KMS-11 (cell line): ENCODE measurements around the gene ANKDD1A.

Experiments
- H2AFZ ChIP-seq: fragments of 200-600 bp; sonication (generic); 2 replicates; pipeline ENCODE4 v1.6.1; 2016; ENCODE audit warnings: antibody characterized with exemption, mixed run types, low read depth
- H3K27ac ChIP-seq: fragments of 200-600 bp; sonication (generic); 2 replicates; pipeline ENCODE4 v1.6.1; 2016; ENCODE audit warnings: mild to moderate bottlenecking, mixed run types
- H3K27me3 ChIP-seq: fragments of 200-600 bp; sonication (generic); 2 replicates; pipeline ENCODE4 v1.6.1; 2017; ENCODE audit warnings: mild to moderate bottlenecking, low read depth, mixed run types, moderate library complexity; ENCODE audit not compliant: insufficient read depth
- H3K36me3 ChIP-seq: fragments of 200-600 bp; sonication (generic); 2 replicates; pipeline ENCODE4 v1.6.1; 2017; ENCODE audit warnings: mild to moderate bottlenecking, mixed run types; ENCODE audit not compliant: insufficient read depth
- H3K4me1 ChIP-seq: fragments of 200-600 bp; sonication (generic); 2 replicates; pipeline ENCODE4 v1.6.1; 2016; ENCODE audit warnings: mild to moderate bottlenecking, low read depth, mixed run types; ENCODE audit not compliant: poor library complexity, severe bottlenecking
- H3K4me2 ChIP-seq: fragments of 200-600 bp; sonication (generic); 2 replicates; pipeline ENCODE4 v1.7.0; 2016; ENCODE audit warnings: mild to moderate bottlenecking, mixed run types
- H3K4me3 ChIP-seq: fragments of 200-600 bp; sonication (generic); IDR thresholded peaks from 2 replicates; pipeline ENCODE4 v1.6.1; 2017; ENCODE audit warnings: low read depth, low read length, mixed read lengths; ENCODE audit not compliant: insufficient read depth
- H3K79me2 ChIP-seq: fragments of 200-600 bp; sonication (generic); 2 replicates; pipeline ENCODE4 v1.6.1; 2016; ENCODE audit warnings: low read depth, mixed run types; ENCODE audit not compliant: insufficient read depth
- H3K9ac ChIP-seq: fragments of 200-600 bp; sonication (generic); 2 replicates; pipeline ENCODE4 v1.6.1; 2016; ENCODE audit warnings: mild to moderate bottlenecking, mixed run types
- H4K20me1 ChIP-seq: fragments of 200-600 bp; sonication (generic); 2 replicates; pipeline ENCODE4 v1.6.1; 2016; ENCODE audit warnings: mild to moderate bottlenecking, mixed run types; ENCODE audit not compliant: insufficient read depth
- TF ChIP-seq, protein P1 (sequence below): fragments of 200-600 bp; sonication (generic); conservative IDR thresholded peaks from 2 replicates; pipeline ENCODE4 v1.6.1; 2017; ENCODE audit warnings: low read depth, mild to moderate bottlenecking, antibody characterized with exemption, low read length, moderate library complexity, mixed read lengths

Gene ANKDD1A

DNA sequence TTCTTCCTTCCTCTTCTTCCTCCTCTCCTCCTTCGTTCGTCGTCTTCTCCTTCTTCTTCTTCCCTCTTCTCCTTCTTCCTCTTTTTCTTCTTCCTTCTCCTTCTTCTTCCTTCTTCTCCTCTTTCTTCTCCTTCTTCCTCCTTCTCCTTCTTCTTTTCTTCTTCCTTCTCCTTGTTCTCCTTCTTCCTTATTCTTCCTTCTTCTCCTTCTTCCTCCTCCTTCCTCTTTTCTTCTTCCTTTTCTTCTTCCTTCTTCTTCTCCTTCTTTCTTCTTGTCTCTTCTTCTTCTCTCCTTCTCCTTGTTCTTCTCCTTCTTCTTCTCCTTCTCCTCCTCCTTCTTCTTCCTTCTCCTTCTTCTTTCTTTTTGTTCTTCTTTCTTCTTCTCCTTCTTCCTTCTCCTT, 42.7 kb downstream of the ANKDD1A start:
- H3K36me3 ChIP-seq = no peaks in the 10 kb centered on the region; the same call in 1 of the 2 replicates
- no peaks in the 10 kb centered on the region for H3K27me3 ChIP-seq
- H2AFZ ChIP-seq = no peak overlapping the region
- H3K27ac ChIP-seq = no peak overlapping the region
- TF ChIP-seq, protein P1, sequence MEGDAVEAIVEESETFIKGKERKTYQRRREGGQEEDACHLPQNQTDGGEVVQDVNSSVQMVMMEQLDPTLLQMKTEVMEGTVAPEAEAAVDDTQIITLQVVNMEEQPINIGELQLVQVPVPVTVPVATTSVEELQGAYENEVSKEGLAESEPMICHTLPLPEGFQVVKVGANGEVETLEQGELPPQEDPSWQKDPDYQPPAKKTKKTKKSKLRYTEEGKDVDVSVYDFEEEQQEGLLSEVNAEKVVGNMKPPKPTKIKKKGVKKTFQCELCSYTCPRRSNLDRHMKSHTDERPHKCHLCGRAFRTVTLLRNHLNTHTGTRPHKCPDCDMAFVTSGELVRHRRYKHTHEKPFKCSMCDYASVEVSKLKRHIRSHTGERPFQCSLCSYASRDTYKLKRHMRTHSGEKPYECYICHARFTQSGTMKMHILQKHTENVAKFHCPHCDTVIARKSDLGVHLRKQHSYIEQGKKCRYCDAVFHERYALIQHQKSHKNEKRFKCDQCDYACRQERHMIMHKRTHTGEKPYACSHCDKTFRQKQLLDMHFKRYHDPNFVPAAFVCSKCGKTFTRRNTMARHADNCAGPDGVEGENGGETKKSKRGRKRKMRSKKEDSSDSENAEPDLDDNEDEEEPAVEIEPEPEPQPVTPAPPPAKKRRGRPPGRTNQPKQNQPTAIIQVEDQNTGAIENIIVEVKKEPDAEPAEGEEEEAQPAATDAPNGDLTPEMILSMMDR = no peak
- H3K79me2 ChIP-seq = no peaks in the 10 kb centered on the region
- no peaks in the 10 kb centered on the region for H4K20me1 ChIP-seq
- no peak overlapping the region for H3K4me3 ChIP-seq
- no peaks in the 10 kb centered on the region for H3K4me1 ChIP-seq
- H3K9ac ChIP-seq = no peak overlapping the region
- no peak overlapping the region for H3K4me2 ChIP-seq

DNA sequence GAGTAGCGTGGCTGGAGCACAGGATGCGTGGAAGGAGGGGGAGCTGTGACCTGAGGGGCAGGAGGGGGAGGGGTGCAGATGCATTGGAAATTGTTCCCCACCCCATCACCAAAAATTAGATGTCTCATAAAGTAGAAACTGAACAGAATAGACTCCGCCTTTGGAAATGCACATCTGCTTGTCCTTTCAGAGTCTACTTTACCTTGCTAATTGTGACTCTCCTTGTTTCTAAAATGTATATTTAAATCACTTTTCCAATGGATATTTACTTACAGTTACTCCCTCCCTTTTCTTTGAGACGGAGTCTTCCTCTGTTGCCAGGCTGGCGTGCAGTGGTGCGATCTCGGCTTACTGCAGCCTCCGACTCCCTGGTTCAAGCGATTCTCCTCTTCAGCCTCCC, 47.4 kb downstream of the ANKDD1A start:
- Histone ChIP-seq H2AFZ (no peak overlapping the region), H4K20me1 (no peaks in the 10 kb centered on the region), H3K4me2 (no peak overlapping the region), H3K27me3 (no peaks in the 10 kb centered on the region), H3K9ac (no peak overlapping the region), H3K4me3 (no peak overlapping the region), H3K27ac (no peak overlapping the region), H3K79me2 (no peaks in the 10 kb centered on the region), H3K4me1 (no peaks in the 10 kb centered on the region), H3K36me3 (no peaks in the 10 kb centered on the region; the same call in 1 of the 2 replicates)
- TF ChIP-seq, protein P1 = no peak

DNA sequence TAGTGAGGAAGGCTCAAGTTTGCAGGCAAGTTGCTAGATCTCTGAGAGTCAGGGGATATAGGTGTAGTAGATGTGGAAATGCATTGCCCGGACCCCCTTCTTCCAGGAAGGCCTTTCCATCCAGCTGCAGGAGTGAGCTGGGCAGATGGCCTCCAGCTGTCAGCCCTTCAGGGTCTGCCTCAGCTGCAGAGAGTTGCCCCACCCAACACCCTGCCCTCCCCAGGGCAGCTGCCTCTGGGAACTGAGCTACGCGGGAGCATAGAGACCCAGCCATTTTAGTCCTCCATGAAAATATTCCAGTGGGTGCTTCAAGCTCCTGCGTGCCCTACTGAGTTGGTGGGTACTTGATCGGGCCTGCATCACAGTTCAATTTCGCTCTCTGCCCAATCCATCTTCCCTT, 48.5 kb downstream of the ANKDD1A start:
- Histone ChIP-seq H2AFZ (no peak overlapping the region), H3K9ac (no peak overlapping the region), H3K4me2 (no peak overlapping the region), H3K4me1 (no peaks in the 10 kb centered on the region), H3K27ac (no peak overlapping the region), H3K4me3 (no peak overlapping the region), H3K36me3 (no peaks in the 10 kb centered on the region; the same call in 1 of the 2 replicates), H4K20me1 (no peaks in the 10 kb centered on the region), H3K79me2 (no peaks in the 10 kb centered on the region), H3K27me3 (no peaks in the 10 kb centered on the region)
- TF ChIP-seq, protein P1 = no peak

DNA sequence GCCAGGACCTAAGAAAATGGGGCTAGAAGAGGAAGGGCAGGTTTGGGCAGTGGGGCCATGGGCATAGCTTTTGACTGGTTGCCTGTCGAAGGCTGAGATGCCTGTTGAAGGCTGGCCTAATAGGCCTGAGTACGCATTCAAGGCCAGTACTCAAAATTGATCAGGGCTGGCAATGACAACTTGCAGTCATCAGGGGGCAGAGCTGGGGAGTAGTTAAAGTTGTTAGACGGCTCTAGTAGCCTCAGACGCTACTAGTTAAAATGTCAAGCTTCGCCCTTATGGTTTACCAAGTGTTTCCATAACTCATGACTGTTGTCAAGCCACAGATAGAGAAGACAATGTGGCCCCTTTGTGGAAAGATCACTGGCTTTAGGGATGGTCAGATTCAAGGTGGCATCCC, 49.3 kb downstream of the ANKDD1A start:
- no peak overlapping the region for H3K4me3 ChIP-seq
- no peaks in the 10 kb centered on the region for H3K27me3 ChIP-seq
- TF ChIP-seq, protein P1 = no peak
- no peaks in the 10 kb centered on the region for H4K20me1 ChIP-seq
- no peak overlapping the region for H3K4me2 ChIP-seq
- no peaks in the 10 kb centered on the region; the same call in 1 of the 2 replicates for H3K36me3 ChIP-seq
- no peak overlapping the region for H2AFZ ChIP-seq
- H3K4me1 ChIP-seq = no peaks in the 10 kb centered on the region
- no peak overlapping the region for H3K9ac ChIP-seq
- no peak overlapping the region for H3K27ac ChIP-seq
- H3K79me2 ChIP-seq = no peaks in the 10 kb centered on the region
